ENCODE data around the gene FUS. TPM values are rescaled to one million over a fixed set of nuclear protein-coding genes. Genes with fewer than 3 reads are reported as not detected.

The FUS gene
- total and polyA plus RNA-seq, 9 of the 15 experiments (the other 6 are each of a cell fraction or from before 2014, with no cell fraction given): 43.9 to 575 (median 87.2) TPM

- Histone ChIP-seq H3K27me3 (ENCODE audit: control insufficient read depth in 2 of 2, insufficient read depth in 2 of 2, low read length in 2 of 2) (no peaks in the 10 kb centered on the region), H3K4me3 (peak within 1 kb of the TSS; percentile 26; the same call in 1 of the 2 replicates), H3K36me3 (ENCODE audit: control insufficient read depth, insufficient read depth, low read length) (peaks cover 20% of the 10 kb centered on the region; the same call in 1 of the 3 replicates), H3K9me3 (replicated peaks; ENCODE audit: control insufficient read depth, insufficient read depth, low read depth, low read length) (no peaks in the 10 kb centered on the region), H3K27ac (ENCODE audit: extremely low read depth, low read depth, low read length) (peak within 1 kb of the TSS; percentile 22; the same call in 1 of the 3 replicates), H3K79me2 (ENCODE audit: control insufficient read depth, insufficient read depth, low read length) (no peaks in the 10 kb centered on the region), H3K9ac (ENCODE audit: insufficient read depth in 1 of 2, low read depth in 2 of 2, low read length in 2 of 2) (peak within 1 kb of the TSS; percentile 36 to 87), H3K9me1 (ENCODE audit: control insufficient read depth, insufficient read depth, low read length) (no peaks in the 10 kb centered on the region), H2AFZ (ENCODE audit: low read depth, low read length) (peak within 1 kb of the TSS; percentile 65), H3K4me2 (ENCODE audit: insufficient read depth, low read length) (peak within 1 kb of the TSS; percentile 81), H3K4me1 (replicated peaks in 1 of 2; ENCODE audit: control insufficient read depth in 2 of 2, insufficient read depth in 2 of 2, low read length in 2 of 2) (peaks cover 31 to 80% of the 10 kb centered on the region in 2 experiments), H4K20me1 (replicated peaks; ENCODE audit: control insufficient read depth, insufficient read depth, low read length) (no peaks in the 10 kb centered on the region)
- peak; percentile 61 to 82 (median 72) for DNase-seq (ENCODE audit: extremely low read depth in 1 of 4, low spot score in 3 of 4)
- in situ Hi-C loops (cut with MboI): no loop called here
- intact Hi-C loops (cut with micrococcal nuclease): no loop called here
- FAIRE-seq: peak; percentile 76
- 31% methylated on average over 21 of the region's 22 CpGs for WGBS (ENCODE audit: insufficient coverage, low coverage, missing lambda C conversion rate)
- BruUV-seq (replicated peaks): no TSS peak
- peak; percentile 78 for ATAC-seq
- CTCF ChIA-PET (ENCODE audit: low intra/inter-chr PET ratio): no interaction called here
- POLR2A ChIA-PET: interaction anchor here (1.4 to 4.2 kb wide), 3 partner anchors 17 to 44 kb away, joined by 5 to 23 read pairs (median 11); partner anchors contain the start of genes FUS and KAT8
- TF ChIP-seq ZFX (CRISPR knock-in tag; IDR thresholded peaks at IDR 0.05) (peak; percentile 40), HBP1 (CRISPR knock-in tag; IDR thresholded peaks at IDR 0.05) (peak; percentile 74; the same call in 1 of the 2 replicates), SNIP1 (IDR thresholded peaks at IDR 0.05; ENCODE audit: low read depth) (no peak), ZNF609 (CRISPR knock-in tag; IDR thresholded peaks at IDR 0.05; ENCODE audit: borderline replicate concordance) (peak; percentile 69; the same call in 1 of the 2 replicates), ZNF407 (IDR thresholded peaks at IDR 0.05; ENCODE audit: low read depth) (peak; percentile 24; the same call in 1 of the 2 replicates)
Observed at GRCh38 chr16:31135535-31136286, 44.2 kb upstream of the FUS start, which contains the start of gene PRSS8. PRSS8 (minus strand) TSS chr16:31135727; CDS start chr16:31135498, 229 bp downstream.
